Esophagus squamous epithelium (tissue), 4 donors: ENCODE data around the gene VRK3.

ENCODE experiments used
- POLR2A ChIP-seq, 4 donors: fragments of 450-650 bp; IDR thresholded peaks; one replicate each; pipeline ENCODE4 v1.6.1; 2017; ENCODE audit warnings: antibody characterized with exemption in 4 of 4, mild to moderate bottlenecking in 4 of 4, moderate library complexity in 3 of 4
- TF ChIP-seq, protein P1 (sequence below), 6 experiments: fragments of 450-650 bp in 4 of 6; fragments of 200-600 bp in 2 of 6; sonication (generic) in 2 of 6; IDR thresholded peaks; one replicate each; pipeline ENCODE4 v1.5.1; 2016 to 2019; ENCODE audit warnings: antibody characterized with exemption in 6 of 6, mild to moderate bottlenecking in 4 of 6, moderate library complexity in 4 of 6

DNA sequence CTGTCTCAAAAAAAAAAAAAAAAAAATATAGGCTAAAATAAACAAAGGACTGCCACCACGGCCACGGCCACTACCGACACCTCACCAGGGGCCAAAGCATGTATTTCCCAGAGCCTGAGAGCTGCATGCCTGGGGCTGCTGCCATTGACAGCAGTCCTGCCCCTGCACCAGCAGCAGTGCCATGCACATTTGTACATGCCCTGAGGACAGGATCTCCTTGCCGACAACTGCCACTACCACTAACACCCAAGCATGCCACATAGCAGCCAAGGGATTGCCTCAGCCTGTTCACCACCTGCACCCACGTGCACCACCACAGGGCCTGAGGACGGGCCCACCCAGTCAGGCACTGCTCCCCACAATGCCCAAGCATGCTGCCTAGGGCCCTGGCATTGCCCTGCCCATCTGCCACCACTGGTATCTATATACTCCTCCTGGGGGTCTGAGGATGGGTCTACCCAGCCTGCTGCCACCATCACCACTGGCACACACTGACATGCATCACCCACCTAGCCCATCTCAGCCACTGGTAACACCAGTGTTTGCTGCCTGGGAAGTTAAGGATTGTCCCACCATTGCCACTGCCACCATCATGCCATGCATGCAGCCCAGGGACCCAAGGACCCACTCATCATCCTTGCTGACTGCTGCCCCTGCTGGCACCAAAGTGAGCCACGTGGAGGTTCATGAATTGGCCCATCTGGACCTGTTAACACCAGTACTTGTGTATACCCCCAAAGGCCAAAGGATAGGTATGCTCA is 85.3 kb downstream of the VRK3 start:
- TF ChIP-seq, protein P1, sequence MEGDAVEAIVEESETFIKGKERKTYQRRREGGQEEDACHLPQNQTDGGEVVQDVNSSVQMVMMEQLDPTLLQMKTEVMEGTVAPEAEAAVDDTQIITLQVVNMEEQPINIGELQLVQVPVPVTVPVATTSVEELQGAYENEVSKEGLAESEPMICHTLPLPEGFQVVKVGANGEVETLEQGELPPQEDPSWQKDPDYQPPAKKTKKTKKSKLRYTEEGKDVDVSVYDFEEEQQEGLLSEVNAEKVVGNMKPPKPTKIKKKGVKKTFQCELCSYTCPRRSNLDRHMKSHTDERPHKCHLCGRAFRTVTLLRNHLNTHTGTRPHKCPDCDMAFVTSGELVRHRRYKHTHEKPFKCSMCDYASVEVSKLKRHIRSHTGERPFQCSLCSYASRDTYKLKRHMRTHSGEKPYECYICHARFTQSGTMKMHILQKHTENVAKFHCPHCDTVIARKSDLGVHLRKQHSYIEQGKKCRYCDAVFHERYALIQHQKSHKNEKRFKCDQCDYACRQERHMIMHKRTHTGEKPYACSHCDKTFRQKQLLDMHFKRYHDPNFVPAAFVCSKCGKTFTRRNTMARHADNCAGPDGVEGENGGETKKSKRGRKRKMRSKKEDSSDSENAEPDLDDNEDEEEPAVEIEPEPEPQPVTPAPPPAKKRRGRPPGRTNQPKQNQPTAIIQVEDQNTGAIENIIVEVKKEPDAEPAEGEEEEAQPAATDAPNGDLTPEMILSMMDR (IDR thresholded peaks at IDR 0.05) = no peak
- no peak for TF ChIP-seq POLR2A (IDR thresholded peaks at IDR 0.05)
